A549 (cell line): ENCODE data around the gene TMEM30B. TPM values are rescaled to one million over a fixed set of nuclear protein-coding genes. Genes with fewer than 3 reads are reported as not detected.

Experiments
- ATAC-seq, 2 experiments: fragments of 200-7000 bp in 1 of 2; fragments of >200 bp in 1 of 2; cut with Nextera tagmentation in 1 of 2; cut with Tn5 transposase in 1 of 2; 3 replicates each; pipeline versions ENCODE4 v1.8.0 to v1.9.1; 2018 to 2020; ENCODE audit warnings: mild to moderate bottlenecking in 1 of 2, moderate library complexity in 1 of 2
- CTCF ChIA-PET: fragments of 300-600 bp; sonication (Branson Sonifier 250); formaldehyde crosslinking; extraction: SDS; loops from one replicate; lab custom pipeline; 2021; ENCODE audit warnings: antibody characterized with exemption, inconsistent platforms; lab: Yijun Ruan, JAX
- POLR2A ChIA-PET: fragments of 350-600 bp; formaldehyde crosslinking; extraction: SDS; loops from one replicate; lab custom pipeline; 2021; ENCODE audit warnings: antibody characterized with exemption, inconsistent platforms; lab: Yijun Ruan, JAX
- DNase-seq, 2 experiments: peaks; one replicate each; pipeline versions ENCODE4 v3.0.0 to v3.0.0-alpha.2; 2011 to 2016; ENCODE audit warnings: low read depth in 1 of 2, low spot score in 1 of 2
- FAIRE-seq: peaks from 2 replicates; lab custom pipeline; 2011; peaks lifted over from hg19 to GRCh38; lab: Jason Lieb, UNC
- H3K27ac ChIP-seq, 2 experiments: fragments of >200 bp; sonication (Bioruptor Twin); formaldehyde crosslinking; 3 replicates each; pipeline ENCODE4 v1.5.1; 2016 to 2017
- H3K4me1 ChIP-seq: fragments of >200 bp; sonication (Bioruptor Twin); formaldehyde crosslinking; 3 replicates; pipeline ENCODE4 v1.6.1; 2016
- H3K4me2 ChIP-seq: fragments of >200 bp; sonication (Bioruptor Twin); formaldehyde crosslinking; 3 replicates; pipeline ENCODE4 v1.6.1; 2016
- H3K4me3 ChIP-seq: fragments of >200 bp; sonication (Bioruptor Twin); formaldehyde crosslinking; 3 replicates; pipeline ENCODE4 v1.5.1; 2016
- H3K9me3 ChIP-seq: fragments of >200 bp; sonication (Bioruptor Twin); formaldehyde crosslinking; 3 replicates; pipeline ENCODE4 v1.6.1; 2016
- BHLHE40 ChIP-seq: IDR thresholded peaks from 2 replicates; pipeline ENCODE4 v1.6.1; 2012; ENCODE audit warnings: low read depth, low read length, inconsistent platforms
- CBX8 ChIP-seq: fragments of 200-600 bp; sonication (generic); IDR thresholded peaks from 2 replicates; pipeline ENCODE4 v1.6.1; 2016
- CEBPB ChIP-seq, 2 experiments: fragments of >200 bp in 1 of 2; sonication (Bioruptor Twin) in 1 of 2; formaldehyde crosslinking in 1 of 2; IDR thresholded peaks; 2 replicates each; pipeline ENCODE4 v1.6.1; 2012 to 2016
- CHD2 ChIP-seq: fragments of 150-350 bp; IDR thresholded peaks from 2 replicates; pipeline ENCODE4 v1.6.1; 2014; ENCODE audit warnings: low read length; ENCODE audit not compliant: partially characterized antibody
- CHD4 ChIP-seq: fragments of 200-600 bp; sonication (generic); IDR thresholded peaks from 2 replicates; pipeline ENCODE4 v1.6.1; 2016; ENCODE audit warnings: antibody characterized with exemption, mild to moderate bottlenecking, borderline replicate concordance
- EHF ChIP-seq: fragments of 250-450 bp; sonication (Bioruptor Pico); IDR thresholded peaks from 2 replicates; pipeline ENCODE4 v1.5.0; 2020; ENCODE audit warnings: mild to moderate bottlenecking
- EHMT2 ChIP-seq: fragments of 200-600 bp; sonication (generic); IDR thresholded peaks from 2 replicates; pipeline ENCODE4 v1.6.1; 2016; ENCODE audit warnings: antibody characterized with exemption, low read depth, mild to moderate bottlenecking, moderate library complexity
- EP300 ChIP-seq, 2 experiments: fragments of >200 bp; sonication (Bioruptor Twin); formaldehyde crosslinking; IDR thresholded peaks; 2 replicates in 1 of 2; 3 replicates in 1 of 2; pipeline ENCODE4 v1.6.1; 2016 to 2017
- FOSB ChIP-seq: fragments of 250-450 bp; sonication (Bioruptor Pico); IDR thresholded peaks from 2 replicates; pipeline ENCODE4 v1.5.0; 2020; ENCODE audit warnings: mild to moderate bottlenecking, moderate library complexity
- GATA3 ChIP-seq: IDR thresholded peaks from 2 replicates; pipeline ENCODE4 v1.6.1; 2012; ENCODE audit warnings: borderline replicate concordance
- HDAC2 ChIP-seq: fragments of 200-600 bp; sonication (generic); IDR thresholded peaks from 2 replicates; pipeline ENCODE4 v1.6.1; 2016
- HEYL ChIP-seq: fragments of 250-450 bp; sonication (Bioruptor Pico); IDR thresholded peaks from 2 replicates; pipeline ENCODE4 v1.8.0; 2021; ENCODE audit warnings: mild to moderate bottlenecking, moderate library complexity
- HOXA7 ChIP-seq: fragments of 250-450 bp; sonication (Bioruptor Pico); IDR thresholded peaks from 2 replicates; pipeline ENCODE4 v1.5.0; 2020; ENCODE audit warnings: mild to moderate bottlenecking, moderate library complexity
- HOXB5 ChIP-seq: fragments of 250-450 bp; sonication (Bioruptor Pico); IDR thresholded peaks from 2 replicates; pipeline ENCODE4 v1.5.0; 2020; ENCODE audit warnings: mild to moderate bottlenecking, moderate library complexity
- JUN ChIP-seq, 2 experiments: fragments of >200 bp; sonication (Bioruptor Twin); formaldehyde crosslinking; IDR thresholded peaks; 2 replicates in 1 of 2; 3 replicates in 1 of 2; pipeline ENCODE4 v1.6.1; 2016 to 2017
- JUNB ChIP-seq: fragments of >200 bp; sonication (Bioruptor Twin); formaldehyde crosslinking; IDR thresholded peaks from 2 replicates; pipeline ENCODE4 v1.6.1; 2016
- MAZ ChIP-seq: fragments of 150-350 bp; IDR thresholded peaks from 2 replicates; pipeline ENCODE4 v1.6.1; 2014; ENCODE audit warnings: antibody characterized with exemption, low read depth, low read length, borderline replicate concordance
- NR3C1 ChIP-seq: fragments of >200 bp; sonication (Bioruptor Twin); formaldehyde crosslinking; IDR thresholded peaks from 3 replicates; pipeline ENCODE4 v1.6.1; 2017
- PHF8 ChIP-seq: fragments of 200-600 bp; sonication (generic); IDR thresholded peaks from 2 replicates; pipeline ENCODE4 v1.6.1; 2016; ENCODE audit warnings: low read depth, mild to moderate bottlenecking, antibody characterized with exemption, moderate library complexity, borderline replicate concordance
- POLR2A ChIP-seq: IDR thresholded peaks from 2 replicates; pipeline ENCODE4 v1.6.1; 2012; ENCODE audit warnings: mild to moderate bottlenecking, low read length
- RAD21 ChIP-seq, 2 experiments: fragments of >200 bp in 1 of 2; sonication (Bioruptor Twin) in 1 of 2; formaldehyde crosslinking in 1 of 2; IDR thresholded peaks in 1 of 2; conservative IDR thresholded peaks in 1 of 2; 2 replicates in 1 of 2; 3 replicates in 1 of 2; pipeline ENCODE4 v1.6.1; 2012 to 2018; ENCODE audit warnings: inconsistent platforms in 1 of 2
- RARB ChIP-seq: fragments of 250-450 bp; sonication (Bioruptor Pico); IDR thresholded peaks from 2 replicates; pipeline ENCODE4 v1.8.0; 2021; ENCODE audit warnings: mild to moderate bottlenecking, moderate library complexity
- RCOR1 ChIP-seq: fragments of 150-350 bp; IDR thresholded peaks from 2 replicates; pipeline ENCODE4 v1.6.1; 2014; ENCODE audit warnings: antibody characterized with exemption, low read length, low read depth
- RFX5 ChIP-seq: fragments of 450-650 bp; IDR thresholded peaks from 2 replicates; pipeline ENCODE4 v1.7.1; 2014; ENCODE audit warnings: antibody characterized with exemption, mild to moderate bottlenecking, moderate library complexity
- RNF2 ChIP-seq: fragments of 200-600 bp; sonication (generic); IDR thresholded peaks from 2 replicates; pipeline ENCODE4 v1.6.1; 2016; ENCODE audit warnings: low read depth, mild to moderate bottlenecking, antibody characterized with exemption, moderate library complexity, borderline replicate concordance
- SMC3 ChIP-seq: fragments of >200 bp; sonication (Bioruptor Twin); formaldehyde crosslinking; IDR thresholded peaks from 3 replicates; pipeline ENCODE4 v1.6.1; 2018; ENCODE audit warnings: inconsistent platforms
- SREBF2 ChIP-seq: fragments of 450-650 bp; IDR thresholded peaks from 2 replicates; pipeline ENCODE4 v1.6.1; 2014; ENCODE audit warnings: mild to moderate bottlenecking, moderate library complexity
- TFCP2L1 ChIP-seq: fragments of 250-450 bp; sonication (Bioruptor Pico); IDR thresholded peaks from 2 replicates; pipeline ENCODE4 v1.5.0; 2021; ENCODE audit warnings: mild to moderate bottlenecking
- ZC3H11A ChIP-seq: fragments of 450-650 bp; IDR thresholded peaks from 2 replicates; pipeline ENCODE4 v1.6.1; 2014; ENCODE audit warnings: antibody characterized with exemption, mild to moderate bottlenecking
- ZFP36 ChIP-seq: fragments of 450-650 bp; IDR thresholded peaks from 2 replicates; pipeline ENCODE4 v1.6.1; 2014; ENCODE audit warnings: borderline replicate concordance; ENCODE audit not compliant: partially characterized antibody
- ZNF302 ChIP-seq: fragments of 250-450 bp; sonication (Bioruptor Pico); IDR thresholded peaks from 2 replicates; pipeline ENCODE4 v1.9.0; 2021; ENCODE audit warnings: inconsistent platforms, mild to moderate bottlenecking, moderate library complexity
- WGBS: methylation state at CpG from one replicate; pipeline ENCODE4 v1.1.6; 2017; ENCODE audit errors: missing lambda C conversion rate; 5-methylcytosine and 5-hydroxymethylcytosine counted together
- polyA plus RNA-seq, 4 experiments: library from polyadenylated mRNA; depleted of rRNA in 3 of 4; stranded (reverse); fragments of >200 nt; fragmentation: RNase III in 1 of 4; extraction: RNeasy Plus Mini Kit Qiagen cat#74134 plus additional on column Dnase treatment in 1 of 4; gene quantifications; 2 replicates in 3 of 4; 3 replicates in 1 of 4; pipeline ENCODE4 v1.2.3, GENCODE V29; 2011 to 2017
- TF ChIP-seq, protein P1 (sequence below): IDR thresholded peaks from 2 replicates; pipeline ENCODE4 v1.6.1; 2012
- TF ChIP-seq, protein P2 (sequence below): fragments of 200-600 bp; sonication (generic); IDR thresholded peaks from 2 replicates; pipeline ENCODE4 v1.6.1; 2016; ENCODE audit warnings: antibody characterized with exemption, mild to moderate bottlenecking, moderate library complexity
- TF ChIP-seq, protein P3 (sequence below): IDR thresholded peaks from 2 replicates; pipeline ENCODE4 v1.6.1; 2012
- TF ChIP-seq, protein P4 (sequence below): fragments of 450-650 bp; IDR thresholded peaks from 2 replicates; pipeline ENCODE4 v1.6.1; 2014; ENCODE audit warnings: antibody characterized with exemption
- TF ChIP-seq, protein P5 (sequence below): fragments of >200 bp; sonication (Bioruptor Twin); formaldehyde crosslinking; IDR thresholded peaks from 3 replicates; pipeline ENCODE4 v1.6.1; 2016
- TF ChIP-seq, protein P6 (sequence below): fragments of >200 bp; sonication (Bioruptor Twin); formaldehyde crosslinking; IDR thresholded peaks from 2 replicates; pipeline ENCODE4 v1.6.1; 2016

Gene TMEM30B
- polyA plus RNA-seq, 2 of the 4 experiments (the other 2 are of a cell fraction): 0.16 to 0.21 TPM

DNA sequence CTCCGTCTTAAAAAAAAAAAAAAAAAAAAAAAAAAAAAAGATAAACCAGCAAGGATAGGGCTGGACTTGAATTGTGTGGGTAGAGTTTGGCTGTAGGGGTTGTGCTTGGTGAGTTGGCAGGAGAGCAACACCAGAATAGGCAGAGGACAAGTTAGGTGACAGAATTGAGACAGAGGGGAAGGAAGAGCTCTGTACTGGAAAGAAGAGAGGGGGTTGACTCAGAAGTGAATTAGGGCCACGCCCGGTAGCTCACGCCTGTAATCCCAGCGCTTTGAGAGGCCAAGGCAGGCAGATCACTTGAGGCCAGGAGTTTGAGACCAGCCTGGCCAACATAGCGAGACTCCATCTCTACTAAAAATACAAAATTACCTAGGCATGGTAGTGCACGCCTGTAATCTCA lies 6.1 kb upstream of the TMEM30B start (continued):
- TF ChIP-seq RAD21 (conservative IDR thresholded peaks at IDR 0.05 in 1 of 2, IDR thresholded peaks at IDR 0.05 in 1 of 2) (no peak), CBX8 (no peak), HOXA7 (no peak), ZC3H11A (no peak)

DNA sequence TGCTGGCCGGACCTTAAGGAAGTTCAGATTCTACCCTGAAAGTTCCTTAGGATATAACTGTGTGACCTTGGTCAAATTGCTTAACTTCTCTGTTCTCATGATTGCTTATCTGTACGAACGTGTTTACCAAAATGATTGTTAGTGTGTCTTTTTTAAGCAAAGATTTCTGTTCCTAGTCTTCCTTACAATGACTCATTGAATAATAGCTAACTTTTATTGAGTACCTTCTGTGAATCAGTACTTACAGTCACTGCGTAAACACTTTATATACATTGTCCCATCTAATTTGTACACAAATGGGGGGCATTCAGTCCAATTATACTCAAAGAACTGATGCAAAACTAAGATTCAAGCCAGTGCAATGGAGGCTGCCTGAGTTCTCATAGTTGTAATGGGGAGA lies 4.2 kb upstream of the TMEM30B start:
- DNase-seq (peak; percentile 18 to 25), ATAC-seq (no peak; a peak in 1 of 6 replicates), FAIRE-seq (peak; percentile 46)
- POLR2A ChIA-PET: no interaction called here
- WGBS: 13% methylated on average over 4 of the region's 4 CpGs
- H3K4me1 ChIP-seq: peaks cover 20% of the 10 kb centered on the region
- no peaks in the 10 kb centered on the region for H3K9me3 ChIP-seq
- CTCF ChIA-PET: interaction anchor here (0.7 to 9.7 kb wide), 15 partner anchors 8 to 841 kb away, joined by 3 to 97 read pairs (median 4); partner anchors contain the start of gene PRKCH
- peak overlapping the region; percentile 26 to 56; a peak in 3 of 6 replicates for H3K27ac ChIP-seq
- H3K4me2 ChIP-seq: peak overlapping the region; percentile 66
- no peak overlapping the region for H3K4me3 ChIP-seq
- no peak for TF ChIP-seq HEYL (CRISPR knock-in tag)
- TF ChIP-seq RARB: no peak
- no peak for TF ChIP-seq EHMT2
- TF ChIP-seq, protein P1, sequence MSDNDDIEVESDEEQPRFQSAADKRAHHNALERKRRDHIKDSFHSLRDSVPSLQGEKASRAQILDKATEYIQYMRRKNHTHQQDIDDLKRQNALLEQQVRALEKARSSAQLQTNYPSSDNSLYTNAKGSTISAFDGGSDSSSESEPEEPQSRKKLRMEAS: no peak
- peak; percentile 45; the same call in 1 of the 2 replicates for TF ChIP-seq GATA3
- TF ChIP-seq BHLHE40: no peak
- no peak for TF ChIP-seq RFX5
- TF ChIP-seq EHF (CRISPR knock-in tag): no peak
- TF ChIP-seq ZNF302 (CRISPR knock-in tag): no peak
- TF ChIP-seq, protein P2, sequence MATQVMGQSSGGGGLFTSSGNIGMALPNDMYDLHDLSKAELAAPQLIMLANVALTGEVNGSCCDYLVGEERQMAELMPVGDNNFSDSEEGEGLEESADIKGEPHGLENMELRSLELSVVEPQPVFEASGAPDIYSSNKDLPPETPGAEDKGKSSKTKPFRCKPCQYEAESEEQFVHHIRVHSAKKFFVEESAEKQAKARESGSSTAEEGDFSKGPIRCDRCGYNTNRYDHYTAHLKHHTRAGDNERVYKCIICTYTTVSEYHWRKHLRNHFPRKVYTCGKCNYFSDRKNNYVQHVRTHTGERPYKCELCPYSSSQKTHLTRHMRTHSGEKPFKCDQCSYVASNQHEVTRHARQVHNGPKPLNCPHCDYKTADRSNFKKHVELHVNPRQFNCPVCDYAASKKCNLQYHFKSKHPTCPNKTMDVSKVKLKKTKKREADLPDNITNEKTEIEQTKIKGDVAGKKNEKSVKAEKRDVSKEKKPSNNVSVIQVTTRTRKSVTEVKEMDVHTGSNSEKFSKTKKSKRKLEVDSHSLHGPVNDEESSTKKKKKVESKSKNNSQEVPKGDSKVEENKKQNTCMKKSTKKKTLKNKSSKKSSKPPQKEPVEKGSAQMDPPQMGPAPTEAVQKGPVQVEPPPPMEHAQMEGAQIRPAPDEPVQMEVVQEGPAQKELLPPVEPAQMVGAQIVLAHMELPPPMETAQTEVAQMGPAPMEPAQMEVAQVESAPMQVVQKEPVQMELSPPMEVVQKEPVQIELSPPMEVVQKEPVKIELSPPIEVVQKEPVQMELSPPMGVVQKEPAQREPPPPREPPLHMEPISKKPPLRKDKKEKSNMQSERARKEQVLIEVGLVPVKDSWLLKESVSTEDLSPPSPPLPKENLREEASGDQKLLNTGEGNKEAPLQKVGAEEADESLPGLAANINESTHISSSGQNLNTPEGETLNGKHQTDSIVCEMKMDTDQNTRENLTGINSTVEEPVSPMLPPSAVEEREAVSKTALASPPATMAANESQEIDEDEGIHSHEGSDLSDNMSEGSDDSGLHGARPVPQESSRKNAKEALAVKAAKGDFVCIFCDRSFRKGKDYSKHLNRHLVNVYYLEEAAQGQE: no peak
- TF ChIP-seq ZFP36: peak; percentile 55
- no peak for TF ChIP-seq HOXB5 (CRISPR knock-in tag)
- TF ChIP-seq, protein P3, sequence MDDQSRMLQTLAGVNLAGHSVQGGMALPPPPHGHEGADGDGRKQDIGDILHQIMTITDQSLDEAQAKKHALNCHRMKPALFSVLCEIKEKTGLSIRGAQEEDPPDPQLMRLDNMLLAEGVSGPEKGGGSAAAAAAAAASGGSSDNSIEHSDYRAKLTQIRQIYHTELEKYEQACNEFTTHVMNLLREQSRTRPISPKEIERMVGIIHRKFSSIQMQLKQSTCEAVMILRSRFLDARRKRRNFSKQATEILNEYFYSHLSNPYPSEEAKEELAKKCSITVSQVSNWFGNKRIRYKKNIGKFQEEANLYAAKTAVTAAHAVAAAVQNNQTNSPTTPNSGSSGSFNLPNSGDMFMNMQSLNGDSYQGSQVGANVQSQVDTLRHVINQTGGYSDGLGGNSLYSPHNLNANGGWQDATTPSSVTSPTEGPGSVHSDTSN: no peak
- no peak for TF ChIP-seq EP300 (IDR thresholded peaks at IDR 0.05)
- TF ChIP-seq NR3C1: no peak
- no peak for TF ChIP-seq HOXA7
- peak in 1 of 2 experiments; percentile 35; a peak in 1 of 4 replicates for TF ChIP-seq CEBPB (IDR thresholded peaks at IDR 0.05)
- TF ChIP-seq SREBF2: no peak
- TF ChIP-seq RCOR1: no peak
- no peak for TF ChIP-seq JUN (IDR thresholded peaks at IDR 0.05)
- no peak for TF ChIP-seq CHD2
- TF ChIP-seq HDAC2: no peak
- TF ChIP-seq JUNB: peak; percentile 46
- no peak for TF ChIP-seq FOSB (CRISPR knock-in tag)
- TF ChIP-seq PHF8: no peak
- no peak for TF ChIP-seq TFCP2L1 (CRISPR knock-in tag)
- TF ChIP-seq, protein P4, sequence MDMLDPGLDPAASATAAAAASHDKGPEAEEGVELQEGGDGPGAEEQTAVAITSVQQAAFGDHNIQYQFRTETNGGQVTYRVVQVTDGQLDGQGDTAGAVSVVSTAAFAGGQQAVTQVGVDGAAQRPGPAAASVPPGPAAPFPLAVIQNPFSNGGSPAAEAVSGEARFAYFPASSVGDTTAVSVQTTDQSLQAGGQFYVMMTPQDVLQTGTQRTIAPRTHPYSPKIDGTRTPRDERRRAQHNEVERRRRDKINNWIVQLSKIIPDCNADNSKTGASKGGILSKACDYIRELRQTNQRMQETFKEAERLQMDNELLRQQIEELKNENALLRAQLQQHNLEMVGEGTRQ: no peak
- TF ChIP-seq, protein P5, sequence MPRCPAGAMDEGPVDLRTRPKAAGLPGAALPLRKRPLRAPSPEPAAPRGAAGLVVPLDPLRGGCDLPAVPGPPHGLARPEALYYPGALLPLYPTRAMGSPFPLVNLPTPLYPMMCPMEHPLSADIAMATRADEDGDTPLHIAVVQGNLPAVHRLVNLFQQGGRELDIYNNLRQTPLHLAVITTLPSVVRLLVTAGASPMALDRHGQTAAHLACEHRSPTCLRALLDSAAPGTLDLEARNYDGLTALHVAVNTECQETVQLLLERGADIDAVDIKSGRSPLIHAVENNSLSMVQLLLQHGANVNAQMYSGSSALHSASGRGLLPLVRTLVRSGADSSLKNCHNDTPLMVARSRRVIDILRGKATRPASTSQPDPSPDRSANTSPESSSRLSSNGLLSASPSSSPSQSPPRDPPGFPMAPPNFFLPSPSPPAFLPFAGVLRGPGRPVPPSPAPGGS: no peak
- TF ChIP-seq SMC3: no peak
- no peak for TF ChIP-seq POLR2A
- TF ChIP-seq RNF2: no peak
- no peak for TF ChIP-seq CHD4
- TF ChIP-seq MAZ: no peak
- TF ChIP-seq, protein P6, sequence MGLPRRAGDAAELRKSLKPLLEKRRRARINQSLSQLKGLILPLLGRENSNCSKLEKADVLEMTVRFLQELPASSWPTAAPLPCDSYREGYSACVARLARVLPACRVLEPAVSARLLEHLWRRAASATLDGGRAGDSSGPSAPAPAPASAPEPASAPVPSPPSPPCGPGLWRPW: no peak
